ENCODE measurements around the gene BRPF1.
A peak's percentile ranks its signal among the peaks of the same experiment; 100 is the strongest.

Gene BRPF1

DNA sequence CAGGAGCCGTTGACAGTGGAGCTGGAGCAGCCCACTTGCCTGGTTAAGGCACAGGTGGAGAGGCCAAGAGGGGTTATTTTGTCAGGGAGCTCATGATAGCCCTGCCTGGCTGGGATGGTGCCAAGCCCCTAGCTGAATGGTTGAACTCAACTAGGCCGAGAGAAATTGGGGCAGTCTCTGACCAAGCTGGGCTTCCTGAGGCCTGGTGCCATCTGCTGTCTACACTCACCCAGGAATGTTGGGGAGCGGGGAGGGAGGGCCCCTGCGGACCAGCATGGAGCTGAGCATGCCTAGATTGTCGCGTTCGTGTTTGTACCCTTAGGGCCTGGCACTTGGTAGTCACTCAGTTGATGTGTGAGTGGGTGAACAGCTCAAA is 1.2 kb downstream of the BRPF1 start:
- DNase-seq, result no peak

DNA sequence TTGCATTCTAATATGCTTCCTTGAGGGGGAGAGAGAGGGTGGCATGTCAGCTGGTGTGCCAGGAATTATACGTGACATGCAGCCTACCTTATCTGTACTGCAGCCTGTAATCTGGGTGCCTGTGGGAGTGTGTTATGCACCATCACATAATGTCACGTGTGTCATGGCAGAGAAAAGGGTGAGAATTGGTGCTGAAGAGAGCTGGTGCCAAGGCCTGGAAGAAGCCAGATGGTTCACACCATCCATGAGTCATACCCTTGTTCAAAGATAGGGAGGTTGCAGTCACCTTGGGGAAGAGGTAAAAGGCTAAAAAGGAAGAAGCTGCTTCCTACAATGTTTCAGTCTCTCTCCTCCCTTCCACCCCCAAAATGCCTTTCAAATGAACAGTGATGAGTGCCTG is 5.3 kb downstream of the BRPF1 start:
- no peak for DNase-seq

DNA sequence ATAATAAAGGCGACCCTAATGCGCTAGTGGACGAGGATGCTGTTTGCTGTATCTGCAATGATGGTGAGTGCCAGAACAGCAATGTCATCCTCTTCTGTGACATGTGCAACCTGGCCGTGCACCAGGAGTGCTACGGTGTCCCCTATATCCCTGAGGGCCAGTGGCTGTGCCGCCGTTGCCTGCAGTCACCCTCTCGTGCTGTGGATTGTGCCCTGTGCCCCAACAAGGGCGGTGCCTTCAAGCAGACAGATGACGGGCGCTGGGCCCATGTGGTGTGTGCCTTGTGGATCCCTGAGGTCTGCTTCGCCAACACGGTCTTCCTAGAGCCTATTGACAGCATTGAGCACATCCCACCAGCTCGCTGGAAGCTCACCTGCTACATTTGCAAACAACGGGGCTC is 7.6 kb downstream of the BRPF1 start:
- no peak for DNase-seq

DNA sequence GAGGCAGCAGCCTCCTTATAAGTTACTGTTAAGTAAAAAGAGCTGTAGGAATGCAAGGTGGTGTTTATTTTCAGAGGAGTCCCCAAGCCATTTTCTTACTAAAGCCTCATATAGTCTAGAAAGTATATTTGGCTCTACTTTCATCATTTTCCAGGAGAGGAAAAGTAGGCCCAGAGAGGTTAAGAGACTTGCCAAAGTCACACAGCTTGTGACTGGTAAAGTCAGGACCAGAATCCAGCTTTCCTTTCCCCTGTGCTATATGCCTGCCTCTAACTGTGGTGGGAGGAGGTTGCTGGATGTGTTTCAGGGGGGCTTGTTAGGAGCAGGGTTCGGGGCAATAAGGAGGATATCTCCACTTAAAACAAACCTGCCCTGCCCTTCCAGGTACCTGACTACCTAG is 11.0 kb downstream of the BRPF1 start:
- DNase-seq, result no peak

DNA sequence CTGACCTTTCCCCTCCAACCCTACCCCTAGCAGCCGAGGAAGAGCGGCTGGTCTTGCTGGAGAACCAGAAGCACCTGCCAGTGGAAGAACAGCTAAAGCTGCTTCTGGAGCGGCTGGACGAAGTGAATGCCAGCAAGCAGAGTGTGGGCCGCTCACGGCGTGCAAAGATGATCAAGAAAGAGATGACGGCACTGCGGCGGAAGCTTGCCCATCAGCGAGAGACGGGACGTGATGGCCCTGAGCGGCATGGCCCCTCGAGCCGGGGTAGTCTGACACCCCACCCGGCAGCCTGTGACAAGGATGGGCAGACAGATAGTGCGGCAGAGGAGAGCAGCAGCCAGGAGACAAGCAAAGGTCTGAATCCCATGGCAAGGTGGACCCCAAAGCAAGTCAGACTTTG is 12.0 kb downstream of the BRPF1 start:
- no peak for DNase-seq

DNA sequence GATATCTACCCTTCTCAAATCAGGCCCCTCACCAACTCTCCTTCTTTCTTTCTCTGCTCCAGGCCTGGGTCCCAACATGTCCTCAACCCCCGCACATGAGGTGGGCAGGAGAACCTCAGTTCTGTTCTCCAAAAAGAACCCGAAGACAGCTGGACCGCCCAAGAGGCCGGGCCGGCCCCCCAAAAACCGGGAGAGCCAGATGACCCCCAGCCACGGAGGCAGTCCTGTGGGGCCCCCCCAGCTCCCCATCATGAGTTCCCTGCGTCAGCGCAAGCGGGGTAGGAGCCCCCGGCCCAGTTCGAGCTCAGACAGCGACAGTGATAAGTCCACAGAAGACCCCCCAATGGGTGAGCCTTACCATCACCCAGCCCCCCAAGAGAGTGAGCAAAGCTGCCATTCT is 12.6 kb downstream of the BRPF1 start:
- no peak for DNase-seq

DNA sequence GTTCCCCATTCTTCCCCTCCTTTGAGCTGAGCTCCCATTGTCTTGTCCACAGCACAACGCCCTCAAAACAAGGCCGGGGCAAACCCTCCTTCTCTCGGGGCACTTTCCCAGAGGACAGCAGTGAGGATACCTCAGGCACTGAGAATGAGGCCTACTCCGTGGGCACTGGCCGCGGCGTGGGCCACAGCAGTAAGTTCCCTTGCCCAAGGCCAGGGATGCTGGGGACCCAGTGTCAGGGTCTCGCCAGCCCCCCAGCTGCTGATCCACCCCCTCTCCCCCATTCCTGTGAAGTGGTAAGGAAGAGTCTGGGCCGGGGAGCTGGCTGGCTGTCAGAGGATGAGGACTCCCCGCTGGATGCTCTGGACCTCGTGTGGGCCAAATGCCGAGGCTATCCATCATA is 14.0 kb downstream of the BRPF1 start:
- no peak for DNase-seq

DNA sequence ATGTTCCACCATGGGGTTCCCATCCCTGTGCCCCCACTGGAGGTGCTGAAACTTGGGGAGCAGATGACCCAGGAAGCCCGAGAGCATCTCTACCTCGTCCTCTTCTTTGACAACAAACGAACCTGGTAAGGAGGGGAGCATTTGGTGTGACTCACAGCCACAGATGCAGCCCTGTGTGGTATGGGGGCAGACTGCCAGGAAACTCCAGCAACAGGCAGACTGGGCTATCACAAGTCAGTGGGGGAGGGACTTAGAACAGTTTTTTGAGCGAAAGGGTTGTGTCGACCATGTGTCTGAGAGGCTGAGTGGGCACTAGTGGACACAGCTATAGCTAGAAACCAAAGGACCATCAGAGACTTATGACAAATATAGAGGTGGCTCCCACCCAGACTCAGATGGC is 14.8 kb downstream of the BRPF1 start:
- DNase-seq, result no peak

DNA sequence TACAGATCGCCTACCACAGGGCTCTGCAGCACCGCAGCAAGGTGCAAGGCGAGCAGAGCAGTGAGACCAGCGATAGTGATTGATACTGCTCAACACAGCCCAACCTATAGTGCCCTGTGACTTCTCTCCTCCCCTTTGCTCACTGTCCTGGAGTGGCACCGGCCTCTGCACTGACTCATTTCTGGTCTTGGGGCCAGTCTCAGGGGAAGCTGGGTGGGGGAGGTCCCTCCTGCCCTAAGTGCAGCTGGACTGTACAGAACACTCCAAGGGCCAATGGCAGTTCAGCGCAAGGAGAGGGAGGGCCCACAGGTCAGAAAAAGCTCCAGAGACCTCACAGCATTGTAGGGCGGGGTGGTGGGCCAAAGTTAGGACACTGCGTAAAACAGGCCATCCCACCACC is 15.7 kb downstream of the BRPF1 start:
- no peak for DNase-seq

DNA sequence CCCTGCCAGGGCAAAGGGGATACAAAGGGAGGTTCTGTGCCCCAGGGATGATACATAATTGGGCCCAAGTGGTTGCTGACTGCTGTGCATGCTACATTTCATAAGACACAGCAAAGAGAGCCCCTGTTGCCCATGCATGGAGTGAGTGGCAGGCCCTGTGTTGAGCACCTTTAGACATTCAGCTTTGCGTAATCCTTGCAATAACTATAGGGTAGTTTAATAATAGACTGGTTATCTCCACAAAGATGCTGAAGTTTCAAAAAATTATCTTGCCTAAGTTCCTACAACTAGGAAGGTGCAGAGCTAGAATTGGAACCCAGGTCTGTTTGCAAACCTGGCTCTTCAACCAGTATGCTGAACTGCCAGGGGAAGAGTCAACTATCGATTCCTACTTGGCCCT is 16.5 kb downstream of the BRPF1 start:
- no peak for DNase-seq

DNA sequence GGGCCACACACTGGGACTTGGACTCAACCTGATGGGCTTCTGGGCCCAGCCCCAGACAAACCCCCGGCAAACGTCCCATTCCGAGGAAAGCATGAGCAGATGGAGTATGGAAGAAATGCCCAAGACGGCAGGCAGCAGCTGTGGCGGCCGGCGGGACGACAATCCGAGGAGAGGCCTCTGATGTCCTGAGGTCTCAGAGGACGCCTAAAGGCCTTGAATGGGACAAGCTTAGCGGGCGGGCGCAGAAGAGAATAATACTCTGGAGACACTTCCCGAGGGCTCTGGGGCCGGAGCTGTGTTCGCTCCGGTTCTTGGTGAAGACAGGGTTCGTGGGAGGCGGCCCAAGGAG is 17.7 kb downstream of the BRPF1 start:
- DNase-seq, result no peak

DNA sequence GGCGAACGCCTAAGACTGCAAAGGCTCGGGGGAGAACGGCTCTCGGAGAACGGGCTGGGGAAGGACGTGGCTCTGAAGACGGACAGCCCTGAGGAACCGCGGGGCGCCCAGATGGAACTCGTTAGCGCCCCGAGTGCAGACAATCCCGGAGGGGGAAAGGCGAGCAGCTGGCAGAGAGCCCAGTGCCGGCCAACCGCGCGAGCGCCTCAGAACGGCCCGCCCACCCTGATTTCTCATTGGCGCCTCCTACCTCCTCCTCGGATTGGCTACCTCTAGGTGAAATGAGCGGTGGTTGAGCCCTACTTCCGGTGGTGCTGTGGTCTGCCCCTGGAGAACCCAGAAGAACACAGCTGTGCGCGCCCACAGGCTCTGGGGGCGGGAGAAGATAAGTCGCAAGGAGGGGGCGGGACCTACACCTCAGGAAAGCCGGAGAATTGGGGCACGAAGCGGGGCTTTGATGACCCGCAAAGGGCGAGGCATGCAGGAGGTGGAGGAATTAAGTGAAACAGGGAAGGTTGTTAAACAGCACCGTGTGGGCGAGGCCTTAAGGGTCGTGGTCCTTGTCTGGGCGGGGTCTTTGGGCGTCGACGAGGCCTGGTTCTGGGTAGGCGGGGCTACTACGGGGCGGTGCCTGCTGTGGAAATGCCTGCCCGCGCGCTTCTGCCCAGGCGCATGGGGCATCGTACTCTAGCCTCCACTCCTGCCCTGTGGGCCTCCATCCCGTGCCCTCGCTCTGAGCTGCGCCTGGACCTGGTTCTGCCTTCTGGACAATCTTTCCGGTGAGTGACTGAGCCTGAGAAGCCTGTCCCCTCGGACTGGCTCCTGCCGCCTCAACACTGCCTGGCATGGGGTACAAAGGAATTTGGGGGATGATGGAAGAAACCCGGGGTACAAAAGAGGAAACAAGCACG is 18.4 kb downstream of the BRPF1 start, which contains the start of gene OGG1:
Gene OGG1 (plus strand): TSS at position 308 of the 911 bp plus-strand sequence. CDS start 335 bp downstream, at position 643.
- DNase-seq, result peak; percentile 78

DNA sequence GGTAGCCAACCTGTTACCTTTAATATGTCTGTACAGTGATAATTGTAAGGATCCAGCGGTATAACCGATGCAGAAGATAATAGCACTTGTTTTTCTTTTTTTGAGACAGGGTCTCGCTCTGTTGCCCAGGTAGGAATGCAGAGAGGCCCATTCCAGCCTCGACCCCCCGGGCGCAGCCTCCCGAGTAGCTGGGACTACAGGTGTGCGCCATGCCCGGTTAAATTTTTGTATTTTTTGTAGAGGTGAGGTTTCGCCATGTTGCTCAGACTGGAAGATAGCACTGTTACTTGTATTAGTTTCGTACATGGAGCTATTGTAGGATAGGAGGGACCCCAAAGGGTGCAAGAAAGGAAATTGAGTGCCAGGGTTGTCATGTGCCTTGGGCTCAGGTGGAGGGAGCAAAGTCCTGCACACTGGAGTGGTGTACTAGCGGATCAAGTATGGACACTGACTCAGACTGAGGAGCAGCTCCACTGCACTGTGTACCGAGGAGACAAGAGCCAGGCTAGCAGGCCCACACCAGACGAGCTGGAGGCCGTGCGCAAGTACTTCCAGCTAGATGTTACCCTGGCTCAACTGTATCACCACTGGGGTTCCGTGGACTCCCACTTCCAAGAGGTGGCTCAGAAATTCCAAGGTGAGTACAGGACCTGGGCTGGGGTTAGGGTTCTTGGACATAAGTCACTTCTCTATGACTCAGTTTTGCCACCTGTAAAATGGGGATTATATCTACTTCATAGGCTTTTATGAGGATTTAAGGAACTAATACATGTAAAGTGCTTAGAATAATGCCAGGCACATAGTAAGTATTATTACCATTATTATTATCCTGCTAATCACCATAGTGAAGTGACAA is 19.2 kb downstream of the BRPF1 start:
- DNase-seq, result no peak

DNA sequence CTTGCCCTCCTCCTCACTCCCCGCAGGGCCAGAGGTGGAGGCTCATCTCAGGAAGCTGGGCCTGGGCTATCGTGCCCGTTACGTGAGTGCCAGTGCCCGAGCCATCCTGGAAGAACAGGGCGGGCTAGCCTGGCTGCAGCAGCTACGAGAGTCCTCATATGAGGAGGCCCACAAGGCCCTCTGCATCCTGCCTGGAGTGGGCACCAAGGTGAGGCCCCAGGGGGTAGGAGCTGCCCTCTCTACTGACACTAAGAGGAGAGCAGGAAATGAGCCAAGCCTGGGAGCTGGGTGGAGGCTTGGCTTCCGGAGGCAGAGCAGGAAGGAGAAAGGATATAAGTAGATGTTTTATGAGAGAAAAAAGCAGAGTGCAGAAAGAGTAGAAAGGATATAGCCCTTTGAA is 23.1 kb downstream of the BRPF1 start:
- no peak for DNase-seq

DNA sequence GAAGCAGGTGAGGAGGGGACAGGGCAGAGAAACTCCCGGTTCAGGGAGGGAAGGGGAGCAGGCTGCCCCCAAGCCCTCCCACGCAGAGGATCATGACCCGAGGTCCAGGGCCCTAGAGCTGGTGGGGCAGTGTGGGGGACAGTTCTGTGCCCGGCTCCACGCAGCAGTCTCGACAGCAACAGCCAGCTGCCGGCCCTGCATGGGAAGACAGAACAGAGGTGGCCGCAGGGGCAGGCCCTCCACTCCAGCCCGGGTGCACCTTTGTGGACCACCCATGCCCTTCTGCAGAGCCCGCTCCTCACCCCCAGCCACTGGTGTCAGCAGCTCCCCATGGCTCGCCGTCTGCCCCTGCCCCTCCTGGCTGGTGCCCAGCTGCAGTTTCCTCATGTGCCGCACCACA is 25.9 kb downstream of the BRPF1 start:
- no peak for DNase-seq

DNA sequence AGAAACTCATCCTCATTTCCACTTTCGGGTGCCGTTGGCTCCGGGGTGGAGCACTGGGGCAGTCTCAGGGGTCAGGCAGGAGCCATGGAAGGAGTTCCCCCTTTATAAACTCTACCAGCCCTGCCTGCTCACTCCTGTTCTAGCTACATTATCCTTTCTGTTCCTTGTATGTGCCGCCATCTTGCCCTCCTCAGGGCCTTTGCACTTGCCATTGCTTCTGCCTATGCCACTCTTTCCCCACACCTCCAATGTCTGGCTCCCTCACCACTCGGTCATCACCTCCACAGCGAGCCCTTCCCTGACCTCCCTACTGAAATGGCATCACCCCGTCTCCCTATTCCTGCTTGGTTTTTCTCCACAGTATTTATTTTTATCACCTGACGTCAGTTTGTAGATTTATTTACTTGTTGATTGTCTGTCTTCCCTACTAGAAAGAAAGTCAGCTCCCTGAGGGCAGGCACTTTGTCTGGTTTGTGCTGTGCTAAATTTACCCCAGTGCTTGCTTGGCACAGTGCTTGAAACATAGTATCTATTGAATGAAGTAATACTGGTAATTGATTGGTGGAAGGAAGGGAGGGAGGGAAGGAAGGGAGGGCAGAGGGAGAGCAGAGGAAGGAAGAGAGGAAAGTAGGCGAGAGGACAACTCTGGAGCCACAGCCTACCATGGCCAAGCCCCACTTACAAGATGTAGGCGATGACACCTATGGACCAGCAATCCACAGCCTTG is 29.4 kb downstream of the BRPF1 start:
- DNase-seq, result no peak

DNA sequence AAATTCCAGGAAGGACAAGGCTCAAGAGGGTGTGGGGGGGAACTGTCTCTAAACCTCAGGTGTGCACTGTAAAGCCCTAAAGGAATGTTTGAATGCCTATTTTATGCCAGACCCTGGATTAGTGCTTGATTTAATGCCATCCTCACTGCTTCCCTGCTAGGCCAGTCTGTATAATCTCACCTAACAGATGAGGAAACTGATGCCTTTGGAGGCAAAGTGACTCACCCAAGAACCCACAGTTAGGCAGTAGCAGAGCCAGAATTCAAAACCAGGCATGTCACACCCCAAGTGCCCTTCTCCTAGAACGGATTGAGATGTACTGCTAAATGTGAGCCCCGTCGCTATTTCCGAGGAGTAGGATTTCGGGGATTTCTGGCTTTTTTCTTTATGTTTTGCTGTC is 30.4 kb downstream of the BRPF1 start:
- DNase-seq, result no peak

DNA sequence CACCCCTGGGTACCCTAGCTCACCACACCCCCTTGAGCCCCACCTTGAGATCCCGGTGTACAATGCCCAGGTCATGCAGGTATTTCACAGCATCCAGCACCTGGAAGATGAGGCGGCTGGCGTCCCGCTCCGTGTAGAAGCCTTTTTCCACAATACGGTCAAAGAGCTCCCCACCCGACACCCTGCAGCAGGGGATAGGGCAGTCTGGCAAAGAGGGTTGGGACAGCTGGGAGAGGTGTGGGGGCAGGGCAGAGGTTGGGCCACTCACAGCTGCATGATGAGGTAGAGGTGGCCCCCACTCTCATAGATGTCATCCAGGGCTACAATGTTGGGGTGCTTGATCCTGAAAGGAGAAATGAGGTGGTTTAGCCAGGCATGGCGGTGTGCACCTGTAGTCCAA is 31.3 kb downstream of the BRPF1 start:
- DNase-seq, result no peak

DNA sequence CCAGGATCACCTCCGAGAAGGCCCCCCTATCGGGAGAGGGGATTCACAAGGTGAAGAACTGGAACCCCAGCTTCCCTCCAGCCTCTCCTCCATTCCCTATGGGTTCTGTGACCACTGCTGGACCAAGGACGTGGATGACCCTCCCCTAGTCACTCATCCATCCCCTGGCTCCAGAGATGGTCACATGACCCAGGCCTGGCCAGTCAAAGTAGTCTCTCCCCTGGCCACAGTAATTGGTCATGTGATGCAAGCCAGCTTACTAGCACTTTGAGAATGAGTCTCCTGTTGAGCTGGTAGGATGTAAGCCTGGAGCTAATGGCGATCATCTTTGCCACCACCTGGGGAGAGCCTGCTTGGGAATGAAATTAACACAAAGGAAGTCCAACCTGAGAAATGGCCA is 34.3 kb downstream of the BRPF1 start:
- DNase-seq, result no peak

DNA sequence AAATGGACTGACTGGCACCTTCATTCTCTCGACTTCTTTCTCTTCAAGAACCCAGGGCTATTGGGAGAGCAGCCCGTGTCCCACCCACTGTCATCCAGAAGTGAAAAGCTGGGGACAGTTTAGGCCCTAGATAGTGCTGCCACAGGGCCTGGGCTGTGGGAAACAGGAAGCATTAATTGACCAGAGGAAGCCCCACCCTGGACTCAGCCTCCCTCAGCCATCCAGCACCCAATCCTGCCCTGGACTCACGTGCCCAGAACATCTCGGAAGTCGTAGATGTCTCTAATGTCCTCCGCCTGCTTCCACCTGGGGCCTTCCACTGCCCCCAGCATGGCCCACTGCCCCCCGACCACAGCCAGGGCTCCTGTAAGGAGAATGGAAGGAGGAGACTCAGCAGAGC is 35.9 kb downstream of the BRPF1 start:
- no peak for DNase-seq

DNA sequence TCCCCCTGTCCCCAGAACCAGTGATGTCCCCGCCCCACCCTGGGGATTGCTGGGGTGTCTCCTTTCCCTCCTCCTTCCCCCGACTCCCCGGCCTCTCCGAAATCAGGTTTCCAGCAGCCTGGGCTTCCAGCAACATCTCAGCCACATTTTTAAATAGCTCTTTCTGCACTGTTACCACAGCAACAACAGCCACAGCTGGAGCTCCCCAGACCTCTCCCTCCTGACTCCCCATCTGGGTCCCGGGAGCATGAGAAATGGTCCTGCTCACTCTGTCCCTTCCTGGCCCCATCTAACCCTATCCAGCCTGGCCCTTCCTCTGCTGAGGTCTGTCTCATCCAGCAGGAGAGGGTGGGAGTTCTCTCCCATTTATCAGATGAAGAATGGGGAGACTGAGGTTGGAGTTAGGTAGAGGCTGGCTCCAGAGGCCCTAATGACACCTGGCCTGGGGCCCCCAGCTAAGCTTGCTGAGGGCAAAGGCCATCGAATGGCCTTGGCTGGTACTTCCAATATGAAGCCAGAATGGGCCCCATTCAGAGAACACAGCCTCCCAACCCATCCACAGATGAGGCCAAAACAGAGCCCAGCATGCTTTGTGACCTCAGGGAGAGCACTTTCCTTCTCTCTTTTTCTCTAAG is 36.7 kb downstream of the BRPF1 start:
- DNase-seq, result no peak

DNA sequence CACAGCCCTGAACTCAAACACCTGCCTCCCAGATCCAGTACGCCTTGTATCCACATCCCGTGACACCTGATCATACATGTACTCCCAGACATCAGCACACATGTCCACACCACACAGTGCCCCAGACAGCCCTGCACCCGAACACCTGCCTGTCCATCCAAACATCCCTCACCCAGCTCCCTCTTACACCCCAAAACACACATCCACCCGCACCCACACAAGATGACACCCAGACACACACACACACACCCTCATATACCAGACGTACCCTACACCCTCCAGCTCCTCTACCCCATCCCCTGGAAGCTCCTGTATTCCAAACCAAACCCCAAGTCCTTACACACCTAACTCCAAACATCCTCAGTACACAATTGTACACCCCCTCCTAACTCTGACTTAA is 37.5 kb downstream of the BRPF1 start:
- DNase-seq, result no peak

Data from NCI-H748 treated with DMSO at 0.1 percent for 48 hours (cell line).